Astrocyte of the spinal cord (primary cell): ENCODE results near the gene SPATA32.
A peak's percentile ranks its signal among the peaks of the same experiment; 100 is the strongest.

Experiments used
- DNase-seq: peaks from one replicate; pipeline ENCODE4 v3.0.0; 2011; ENCODE audit warnings: low read depth, low spot score
- H3K4me3 ChIP-seq: 2 replicates; pipeline ENCODE4 v1.5.1; 2011; ENCODE audit warnings: low read depth, mild to moderate bottlenecking, low read length, moderate library complexity
- in situ Hi-C: cut with HindIII; loops from 2 replicates; pipeline ENCODE4 v1.10.0; 2017; ENCODE audit warnings: low sequenced_read_pairs
- TF ChIP-seq, protein P1 (sequence below): IDR thresholded peaks from 2 replicates; pipeline ENCODE4 v1.5.1; 2012; ENCODE audit warnings: low read depth, mild to moderate bottlenecking, low read length, inconsistent platforms

The SPATA32 gene

GRCh38 chr17:45242029-45242414 is 19.9 kb downstream of the SPATA32 start:
- in situ Hi-C loops = no loop called here
- TF ChIP-seq, protein P1, sequence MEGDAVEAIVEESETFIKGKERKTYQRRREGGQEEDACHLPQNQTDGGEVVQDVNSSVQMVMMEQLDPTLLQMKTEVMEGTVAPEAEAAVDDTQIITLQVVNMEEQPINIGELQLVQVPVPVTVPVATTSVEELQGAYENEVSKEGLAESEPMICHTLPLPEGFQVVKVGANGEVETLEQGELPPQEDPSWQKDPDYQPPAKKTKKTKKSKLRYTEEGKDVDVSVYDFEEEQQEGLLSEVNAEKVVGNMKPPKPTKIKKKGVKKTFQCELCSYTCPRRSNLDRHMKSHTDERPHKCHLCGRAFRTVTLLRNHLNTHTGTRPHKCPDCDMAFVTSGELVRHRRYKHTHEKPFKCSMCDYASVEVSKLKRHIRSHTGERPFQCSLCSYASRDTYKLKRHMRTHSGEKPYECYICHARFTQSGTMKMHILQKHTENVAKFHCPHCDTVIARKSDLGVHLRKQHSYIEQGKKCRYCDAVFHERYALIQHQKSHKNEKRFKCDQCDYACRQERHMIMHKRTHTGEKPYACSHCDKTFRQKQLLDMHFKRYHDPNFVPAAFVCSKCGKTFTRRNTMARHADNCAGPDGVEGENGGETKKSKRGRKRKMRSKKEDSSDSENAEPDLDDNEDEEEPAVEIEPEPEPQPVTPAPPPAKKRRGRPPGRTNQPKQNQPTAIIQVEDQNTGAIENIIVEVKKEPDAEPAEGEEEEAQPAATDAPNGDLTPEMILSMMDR = no peak
- H3K4me3 ChIP-seq = no peak overlapping the region
- no peak for DNase-seq

GRCh38 chr17:45241328-45242028 is 20.4 kb downstream of the SPATA32 start:
- in situ Hi-C loops = no loop called here
- H3K4me3 ChIP-seq = peak overlapping the region; percentile 36
- no peak for DNase-seq
- TF ChIP-seq, protein P1 = no peak

- H3K4me3 ChIP-seq = no peak overlapping the region
- TF ChIP-seq, protein P1 = no peak
- no peak for DNase-seq
- in situ Hi-C loops = no loop called here
Observed at GRCh38 chr17:45240905-45241327, 21.0 kb downstream of the SPATA32 start.

- TF ChIP-seq, protein P1 = no peak
- in situ Hi-C loops = no loop called here
- no peak for DNase-seq
- no peak overlapping the region for H3K4me3 ChIP-seq
Observed at GRCh38 chr17:45238155-45238774, 23.6 kb downstream of the SPATA32 start.

GRCh38 chr17:45237686-45238085 is 24.2 kb downstream of the SPATA32 start:
- DNase-seq = no peak
- TF ChIP-seq, protein P1 = no peak
- no peak overlapping the region for H3K4me3 ChIP-seq
- in situ Hi-C loops = no loop called here

- TF ChIP-seq, protein P1 = no peak
- H3K4me3 ChIP-seq = no peak overlapping the region
- no peak for DNase-seq
- in situ Hi-C loops = no loop called here
Observed at GRCh38 chr17:45236282-45236606, 25.6 kb downstream of the SPATA32 start.
